Right lobe of liver (tissue), 6 donors: ENCODE data around the gene INO80C. TPM values are rescaled to one million over a fixed set of nuclear protein-coding genes. Genes with fewer than 3 reads are reported as not detected.

Experiments used
- ATAC-seq, 4 donors: fragments of 200-7000 bp; cut with Tn5 transposase; one replicate each; pipeline ENCODE4 v1.9.1; 2020; ENCODE audit warnings: mild to moderate bottlenecking in 4 of 4, moderate library complexity in 4 of 4
- DNase-seq, 3 donors: peaks; one replicate each; pipeline ENCODE4 v3.0.0-alpha.2; 2020
- H3K27ac ChIP-seq, 3 donors: fragments of 200-600 bp; one replicate each; pipeline ENCODE4 v1.8.0; 2022
- H3K27me3 ChIP-seq, 2 donors: fragments of 200-600 bp; one replicate each; pipeline ENCODE4 v1.8.0; 2022
- H3K36me3 ChIP-seq, 4 donors: fragments of 200-600 bp; sonication (generic) in 1 of 4; one replicate each; pipeline versions ENCODE4 v1.5.1 to v1.8.0; 2017 to 2022; ENCODE audit warnings: control low read depth in 1 of 4
- H3K4me1 ChIP-seq, 4 donors: fragments of 200-600 bp; sonication (generic) in 1 of 4; one replicate each; pipeline versions ENCODE4 v1.5.1 to v1.8.0; 2017 to 2022; ENCODE audit warnings: control low read depth in 1 of 4
- H3K4me3 ChIP-seq, 3 donors: fragments of 200-600 bp; one replicate each; pipeline ENCODE4 v1.8.0; 2022
- H3K9me3 ChIP-seq, 4 donors: fragments of 200-600 bp; sonication (generic) in 1 of 4; one replicate each; pipeline versions ENCODE4 v1.5.1 to v1.8.0; 2017 to 2022; ENCODE audit warnings: control low read depth in 1 of 4
- POLR2A ChIP-seq: fragments of 450-650 bp; IDR thresholded peaks from one replicate; pipeline ENCODE4 v1.6.1; 2017; ENCODE audit warnings: antibody characterized with exemption, mild to moderate bottlenecking
- WGBS: methylation state at CpG from one replicate; pipeline ENCODE4 v1.1.6; 2018; ENCODE audit warnings: low coverage, low lambda C conversion rate; ENCODE audit not compliant: insufficient coverage; ENCODE audit errors: missing lambda C conversion rate; 5-methylcytosine and 5-hydroxymethylcytosine counted together
- intact Hi-C, 2 donors: fragments of 100-400 bp; cut with DNase I; formaldehyde crosslinking; loops; one replicate each; pipeline versions ENCODE4 v1.11.2 to v1.14.1; 2022
- total RNA-seq, 6 experiments: library from RNA; depleted of rRNA in 2 of 6; stranded (reverse); fragments of >200 nt in 2 of 6; fragmentation: NEBNext Ultra II Directional in 3 of 6; extraction: Animal tissue kit (Norgen Biotek cat#: 25700) in 3 of 6; gene quantifications; one replicate each; pipeline versions ENCODE4 v1.1.0 to v1.2.4, GENCODE V29; 2016 to 2023
- TF ChIP-seq, protein P1 (sequence below), 4 donors: fragments of 200-600 bp in 3 of 4; fragments of 450-650 bp in 1 of 4; IDR thresholded peaks; one replicate each; pipeline versions ENCODE4 v1.5.1 to v1.8.0; 2016 to 2022; ENCODE audit warnings: antibody characterized with exemption in 4 of 4, mild to moderate bottlenecking in 2 of 4
- donor health status: DM: no; HTN: yes; CAD: no.
- donor health status: DM: no; HTN: no; CAD: no.
- donor health status: DM: no; HTN: no; CAD: no.
- donor health status: DM: no; HTN: yes; CAD: no.
- donor health status: DM: no; HTN: yes; CAD: no.

INO80C gene
- total RNA-seq, 6 experiments from 2014 or later: 6.4 to 12.7 (median 9.7) TPM

DNA sequence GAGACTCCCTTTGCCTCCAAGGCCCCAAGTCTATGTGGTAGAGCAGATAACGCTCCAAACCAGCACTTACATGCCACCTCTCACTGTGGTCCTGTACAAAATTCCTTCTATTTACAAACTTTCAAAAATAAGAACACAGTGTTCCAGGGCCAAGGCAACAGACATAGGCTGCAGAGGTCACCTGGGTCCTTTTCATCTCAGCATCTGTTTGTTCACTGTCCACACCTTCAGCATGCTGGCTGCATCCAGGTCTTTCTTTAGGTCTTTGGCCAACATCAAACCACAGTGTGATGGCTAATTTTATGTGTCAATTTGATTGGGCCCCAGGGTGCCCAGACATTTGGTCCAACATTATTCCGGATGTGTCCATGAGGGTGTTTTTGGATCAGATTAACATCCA lies 20.0 kb upstream of the INO80C start:
- no peaks in the 10 kb centered on the region for H3K27me3 ChIP-seq
- intact Hi-C loops: loop anchor here (10.0 kb wide), 2 partner anchors 103 to 123 kb away; no protein-coding TSS in a partner anchor
- peaks cover 0 to 6% (median 0%) of the 10 kb centered on the region in 4 donors for H3K4me1 ChIP-seq
- H3K9me3 ChIP-seq: no peaks in the 10 kb centered on the region
- no peaks in the 10 kb centered on the region for H3K36me3 ChIP-seq
- no peak overlapping the region for H3K27ac ChIP-seq
- no peak for TF ChIP-seq POLR2A
- TF ChIP-seq, protein P1, sequence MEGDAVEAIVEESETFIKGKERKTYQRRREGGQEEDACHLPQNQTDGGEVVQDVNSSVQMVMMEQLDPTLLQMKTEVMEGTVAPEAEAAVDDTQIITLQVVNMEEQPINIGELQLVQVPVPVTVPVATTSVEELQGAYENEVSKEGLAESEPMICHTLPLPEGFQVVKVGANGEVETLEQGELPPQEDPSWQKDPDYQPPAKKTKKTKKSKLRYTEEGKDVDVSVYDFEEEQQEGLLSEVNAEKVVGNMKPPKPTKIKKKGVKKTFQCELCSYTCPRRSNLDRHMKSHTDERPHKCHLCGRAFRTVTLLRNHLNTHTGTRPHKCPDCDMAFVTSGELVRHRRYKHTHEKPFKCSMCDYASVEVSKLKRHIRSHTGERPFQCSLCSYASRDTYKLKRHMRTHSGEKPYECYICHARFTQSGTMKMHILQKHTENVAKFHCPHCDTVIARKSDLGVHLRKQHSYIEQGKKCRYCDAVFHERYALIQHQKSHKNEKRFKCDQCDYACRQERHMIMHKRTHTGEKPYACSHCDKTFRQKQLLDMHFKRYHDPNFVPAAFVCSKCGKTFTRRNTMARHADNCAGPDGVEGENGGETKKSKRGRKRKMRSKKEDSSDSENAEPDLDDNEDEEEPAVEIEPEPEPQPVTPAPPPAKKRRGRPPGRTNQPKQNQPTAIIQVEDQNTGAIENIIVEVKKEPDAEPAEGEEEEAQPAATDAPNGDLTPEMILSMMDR (IDR thresholded peaks at IDR 0.05): no peak
- ATAC-seq: no peak
- WGBS: 80% methylated on average over 1 of the region's 2 CpGs
- no peak overlapping the region for H3K4me3 ChIP-seq
- DNase-seq: no peak

DNA sequence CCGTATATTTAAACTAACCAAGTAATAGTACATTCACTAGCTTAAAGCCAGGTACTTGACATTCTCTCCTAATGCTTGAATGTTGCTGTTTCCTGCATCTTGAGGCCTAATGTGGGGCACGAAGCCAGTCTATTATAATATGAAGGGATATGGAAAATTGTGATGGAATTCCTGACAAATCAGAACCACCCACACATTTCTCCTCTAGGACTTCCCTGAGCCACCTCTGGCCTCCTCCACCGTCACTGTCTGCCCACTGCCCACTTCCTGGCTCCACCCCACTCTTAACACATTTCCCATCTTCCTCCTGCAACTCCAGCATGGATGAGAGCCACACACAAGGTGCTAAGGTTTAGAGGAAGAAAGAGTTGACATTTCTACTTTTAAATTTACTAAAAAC lies 19.0 kb upstream of the INO80C start:
- DNase-seq (no peak), ATAC-seq (no peak)
- Histone ChIP-seq H3K9me3 (no peaks in the 10 kb centered on the region), H3K4me1 (no peaks in the 10 kb centered on the region), H3K27ac (no peak overlapping the region), H3K27me3 (no peaks in the 10 kb centered on the region), H3K4me3 (no peak overlapping the region), H3K36me3 (no peaks in the 10 kb centered on the region)
- intact Hi-C loops: loop anchor here (10.0 kb wide), 2 partner anchors 102 to 122 kb away; no protein-coding TSS in a partner anchor
- TF ChIP-seq, protein P1 (IDR thresholded peaks at IDR 0.05): no peak
- no peak for TF ChIP-seq POLR2A
- 70% methylated on average over 3 of the region's 3 CpGs for WGBS

DNA sequence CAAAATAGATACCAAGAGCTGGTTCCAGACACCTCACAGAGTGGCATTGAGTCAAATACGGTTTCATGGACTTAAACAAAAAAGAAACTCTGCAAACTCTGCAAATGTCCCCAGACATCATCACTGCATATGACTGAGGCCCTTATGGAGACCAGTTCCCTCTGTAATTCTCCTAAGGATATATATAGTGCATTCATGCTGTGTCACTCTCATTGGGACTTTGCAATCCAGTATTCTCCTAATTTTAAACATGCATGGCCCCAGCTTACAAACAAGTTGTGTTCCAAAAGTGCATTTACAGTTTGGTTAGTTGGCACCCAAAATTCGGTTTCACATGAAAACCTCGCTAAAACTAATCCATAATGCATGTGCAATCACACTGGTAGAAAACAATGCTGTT lies 18.6 kb upstream of the INO80C start:
- no peaks in the 10 kb centered on the region for H3K4me1 ChIP-seq
- intact Hi-C loops: loop anchor here (10.0 kb wide), 2 partner anchors 102 to 122 kb away; no protein-coding TSS in a partner anchor
- no peak overlapping the region for H3K27ac ChIP-seq
- H3K4me3 ChIP-seq: no peak overlapping the region
- no peaks in the 10 kb centered on the region for H3K9me3 ChIP-seq
- H3K27me3 ChIP-seq: no peaks in the 10 kb centered on the region
- 80% methylated on average over 3 of the region's 3 CpGs for WGBS
- no peak for DNase-seq
- no peaks in the 10 kb centered on the region for H3K36me3 ChIP-seq
- TF ChIP-seq, protein P1 (IDR thresholded peaks at IDR 0.05): no peak
- TF ChIP-seq POLR2A: no peak
- ATAC-seq: no peak

DNA sequence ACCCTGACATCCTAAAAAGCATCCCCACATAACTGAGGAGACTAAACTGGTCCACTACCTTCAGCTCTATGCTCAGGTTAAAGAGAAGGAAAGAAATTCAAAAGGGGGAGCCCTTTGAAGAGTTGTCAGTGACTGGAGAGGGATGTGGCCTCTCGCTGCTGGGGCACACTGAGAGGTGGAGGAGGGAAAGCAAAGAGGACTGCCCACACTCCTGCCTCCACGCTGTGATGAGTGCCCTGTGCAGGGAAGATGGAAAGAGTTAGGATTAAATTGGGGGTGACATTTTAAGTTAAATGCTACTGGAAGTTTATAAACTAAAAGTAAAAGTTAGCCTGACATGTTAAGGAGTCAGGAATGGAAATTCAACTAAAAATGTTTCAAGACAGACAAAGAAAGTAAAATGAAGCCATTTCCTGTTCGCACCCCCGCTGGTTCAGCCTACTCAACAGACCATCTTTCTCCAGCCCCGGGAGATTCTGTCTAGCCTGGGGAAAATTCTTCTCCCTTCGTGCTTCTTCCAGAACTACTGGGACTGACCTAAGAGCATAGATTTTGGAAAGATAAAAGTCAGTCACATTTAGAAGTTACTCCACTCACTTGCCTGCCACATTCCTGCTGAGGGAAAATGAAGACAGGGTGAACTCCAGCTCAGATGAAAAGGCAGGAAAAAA lies 17.8 kb upstream of the INO80C start:
- WGBS: 67% methylated on average over 6 of the region's 6 CpGs
- Histone ChIP-seq H3K27ac (no peak overlapping the region), H3K4me3 (no peak overlapping the region), H3K36me3 (no peaks in the 10 kb centered on the region), H3K4me1 (no peaks in the 10 kb centered on the region), H3K9me3 (no peaks in the 10 kb centered on the region), H3K27me3 (no peaks in the 10 kb centered on the region)
- ATAC-seq: no peak
- intact Hi-C loops: loop anchor here (10.0 kb wide), 2 partner anchors 101 to 121 kb away; no protein-coding TSS in a partner anchor
- DNase-seq: no peak
- TF ChIP-seq POLR2A: no peak
- TF ChIP-seq, protein P1 (IDR thresholded peaks at IDR 0.05): no peak
